IPS-11a (cell line): ENCODE data around the gene SMAD6.

Experiments used
- H3K4me3 ChIP-seq: one replicate; pipeline ENCODE4 v1.5.1; 2013; ENCODE audit warnings: low read depth, low read length, control low read depth

The SMAD6 gene

GRCh38 chr15:66702787-66703539, 927 bp downstream of the SMAD6 start:
- peak overlapping the region; percentile 47 for H3K4me3 ChIP-seq

- H3K4me3 ChIP-seq = peak overlapping the region; percentile 47
Observed at GRCh38 chr15:66703540-66703941, 1.5 kb downstream of the SMAD6 start.

DNA sequence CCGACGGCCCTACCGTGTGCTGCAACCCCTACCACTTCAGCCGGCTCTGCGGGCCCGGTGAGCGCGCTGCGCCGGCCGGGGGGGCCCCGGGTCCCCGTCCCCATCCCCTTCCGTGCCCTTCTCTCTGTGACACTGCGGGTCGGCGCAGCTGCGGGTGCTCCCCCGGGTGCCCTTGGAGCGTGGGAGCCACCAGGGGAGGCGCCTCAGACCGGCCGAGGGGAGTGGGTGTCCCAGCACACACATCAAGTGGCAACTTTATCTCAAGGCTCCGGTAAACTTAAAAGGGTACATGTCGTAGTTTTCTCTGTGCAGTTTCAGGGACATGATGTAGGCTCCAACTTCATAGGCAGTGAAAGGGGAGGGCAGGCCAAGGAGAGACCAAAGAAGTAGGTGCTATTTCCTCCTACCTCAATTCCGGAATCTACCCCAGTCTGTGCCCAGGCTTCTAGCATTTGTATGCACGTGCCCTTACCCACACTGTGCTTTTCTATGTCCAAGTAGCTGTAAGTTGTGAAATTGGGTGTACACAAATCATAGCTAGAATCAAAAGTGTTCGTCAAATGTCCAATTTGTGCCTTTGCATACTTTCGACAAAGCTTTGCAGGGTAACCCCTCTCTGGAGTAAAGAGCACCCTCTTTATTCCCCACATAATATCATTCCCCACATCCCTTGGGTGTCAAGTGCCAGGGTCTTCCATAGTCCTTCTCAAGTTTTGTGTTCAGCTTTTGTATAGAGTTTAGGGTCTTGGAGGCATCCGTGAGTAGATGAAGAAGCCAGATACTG, 2.2 kb downstream of the SMAD6 start:
- peak overlapping the region; percentile 47 for H3K4me3 ChIP-seq

- H3K4me3 ChIP-seq = no peak overlapping the region
Observed at GRCh38 chr15:66704803-66705153, 2.7 kb downstream of the SMAD6 start.

DNA sequence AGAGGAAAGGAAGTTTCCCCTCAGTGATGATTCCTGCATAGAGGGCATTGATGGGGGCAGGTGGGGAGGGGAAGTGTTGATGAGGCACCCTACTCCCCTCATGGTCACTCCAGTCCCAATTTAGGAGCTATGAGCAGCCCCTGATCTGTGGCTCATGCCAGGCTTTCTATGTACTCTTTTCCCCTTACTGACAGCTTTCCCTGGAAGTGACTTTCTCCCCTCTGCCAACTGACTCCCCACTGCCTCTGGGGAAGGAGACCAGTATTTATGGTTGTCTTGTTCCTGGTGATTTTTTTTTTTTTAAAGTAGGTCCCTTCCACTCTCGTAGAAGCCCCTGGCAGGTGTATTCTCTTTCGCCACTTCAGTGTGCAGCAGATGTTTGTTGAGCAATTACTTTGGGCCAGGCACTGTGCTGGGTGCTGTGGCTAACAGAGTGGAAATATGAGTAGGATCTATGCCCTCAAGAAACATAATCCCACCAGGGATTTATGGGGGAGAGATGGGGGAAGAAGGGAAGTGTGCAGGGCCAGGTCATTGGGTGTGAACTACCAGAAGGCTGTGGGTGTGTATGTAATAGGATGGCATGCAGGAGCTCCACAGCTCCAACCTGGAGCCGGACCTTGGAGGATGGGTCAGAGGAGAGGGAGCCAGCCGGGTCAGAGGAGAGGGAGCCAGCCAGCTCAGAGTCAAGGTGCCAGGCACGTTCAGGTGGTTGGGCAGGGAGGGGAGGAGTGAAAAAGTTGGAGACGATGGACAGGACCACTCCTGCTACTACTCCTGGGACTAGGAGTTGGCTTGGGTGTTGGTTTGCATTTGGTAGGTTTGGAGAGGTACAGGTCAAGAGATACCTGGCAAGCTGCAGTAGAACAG, 3.5 kb downstream of the SMAD6 start:
- H3K4me3 ChIP-seq = no peak overlapping the region

- no peak overlapping the region for H3K4me3 ChIP-seq
Observed at GRCh38 chr15:66706225-66706732, 4.2 kb downstream of the SMAD6 start.

- no peak overlapping the region for H3K4me3 ChIP-seq
Observed at GRCh38 chr15:66706840-66707239, 4.8 kb downstream of the SMAD6 start.

GRCh38 chr15:66707310-66708082, 5.5 kb downstream of the SMAD6 start:
- no peak overlapping the region for H3K4me3 ChIP-seq

DNA sequence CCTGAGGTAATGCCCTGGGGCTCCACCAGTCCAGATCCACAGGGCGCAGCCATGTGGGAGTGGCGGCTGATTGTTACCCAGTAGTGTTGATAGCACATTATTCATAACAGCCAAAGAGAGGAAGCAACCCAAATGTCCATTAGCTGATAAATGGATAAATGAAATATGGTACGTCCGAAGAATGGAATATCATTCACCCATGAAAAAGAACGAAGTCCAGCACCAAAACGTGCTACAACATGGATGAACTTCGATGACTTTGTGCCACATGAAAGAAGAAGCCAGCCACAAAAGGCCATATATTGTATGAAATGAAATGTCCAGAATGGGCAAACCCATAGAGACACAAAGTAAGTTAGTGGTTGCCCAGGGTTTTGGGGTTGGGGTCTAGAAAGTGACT, 6.4 kb downstream of the SMAD6 start:
- H3K4me3 ChIP-seq = no peak overlapping the region

- no peak overlapping the region for H3K4me3 ChIP-seq
Observed at GRCh38 chr15:66709884-66710283, 7.8 kb downstream of the SMAD6 start.

DNA sequence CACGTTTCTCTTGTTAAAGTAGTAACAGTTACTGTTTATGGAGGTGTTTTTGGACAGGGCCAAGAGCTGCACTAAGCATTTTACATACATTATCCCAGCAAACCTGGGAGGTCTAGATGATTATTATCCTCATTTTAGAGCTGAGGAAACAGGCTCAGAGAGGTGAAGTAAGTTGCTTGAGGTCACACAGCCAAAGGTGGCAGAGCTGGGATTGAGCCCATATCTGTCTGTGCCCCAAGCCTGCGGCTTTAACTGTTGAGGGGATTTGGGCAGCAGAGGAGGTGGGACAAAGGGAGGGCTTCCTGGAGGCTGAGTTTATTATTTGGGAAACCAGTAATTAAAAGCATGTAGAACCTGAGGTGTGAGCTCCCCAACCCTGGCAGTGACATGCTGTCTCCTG, 9.2 kb downstream of the SMAD6 start:
- H3K4me3 ChIP-seq = no peak overlapping the region

GRCh38 chr15:66711862-66712261, 9.8 kb downstream of the SMAD6 start:
- no peak overlapping the region for H3K4me3 ChIP-seq

DNA sequence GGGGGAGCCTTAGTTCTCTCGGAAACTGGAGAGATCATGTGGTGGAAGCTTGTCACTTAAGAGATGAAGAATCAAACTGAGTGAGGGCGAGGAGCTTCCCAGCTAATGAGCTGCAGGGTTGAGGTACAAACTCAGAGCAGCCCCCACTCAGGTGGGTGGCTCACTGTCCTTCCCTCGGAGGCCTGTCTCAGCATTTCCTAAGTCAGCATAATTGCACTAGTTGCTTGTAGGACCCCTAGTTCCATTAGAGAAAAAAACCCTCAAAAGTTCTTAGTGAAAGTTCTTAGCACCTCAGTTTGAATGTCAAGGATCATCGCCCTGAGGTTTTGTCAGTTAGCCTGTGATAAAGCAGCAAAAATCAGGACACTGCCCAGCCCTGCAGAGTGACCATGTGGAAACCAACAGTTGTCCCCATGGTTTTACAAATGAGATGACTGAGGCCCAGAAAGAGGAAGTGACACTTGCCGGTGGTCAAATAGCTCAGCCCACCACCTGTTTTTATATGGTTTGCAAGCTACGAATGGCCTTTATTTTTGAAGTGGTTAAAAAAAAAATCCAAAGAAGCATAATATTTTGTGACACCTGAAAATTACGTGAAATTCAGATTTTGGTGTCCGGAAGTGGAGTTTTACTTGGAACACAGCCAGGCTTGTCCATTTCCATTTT, 11.9 kb downstream of the SMAD6 start:
- H3K4me3 ChIP-seq = no peak overlapping the region

- no peak overlapping the region for H3K4me3 ChIP-seq
Observed at GRCh38 chr15:66714543-66714981, 12.5 kb downstream of the SMAD6 start.

DNA sequence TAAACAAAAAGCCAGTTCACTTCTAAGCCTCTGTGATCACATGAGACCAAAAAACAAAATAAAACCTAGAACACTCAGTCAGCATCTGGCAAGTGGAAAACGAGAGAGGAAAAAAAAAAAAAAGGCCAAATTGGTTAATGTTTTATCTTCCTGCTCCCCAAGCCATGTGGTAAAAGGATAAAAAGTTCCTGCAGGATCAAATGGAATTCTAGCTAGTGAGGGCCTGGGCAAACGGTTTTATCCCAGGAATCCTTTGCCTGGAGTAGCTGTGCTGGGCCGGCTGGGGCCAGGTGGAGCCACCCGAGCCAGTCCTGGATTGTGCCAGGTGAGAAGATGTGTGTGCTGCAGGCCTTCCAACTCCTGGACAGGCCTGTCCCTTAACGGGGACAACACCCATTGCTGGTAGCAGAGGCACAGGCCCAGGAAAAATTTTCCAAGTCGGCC, 13.2 kb downstream of the SMAD6 start:
- H3K4me3 ChIP-seq = no peak overlapping the region

DNA sequence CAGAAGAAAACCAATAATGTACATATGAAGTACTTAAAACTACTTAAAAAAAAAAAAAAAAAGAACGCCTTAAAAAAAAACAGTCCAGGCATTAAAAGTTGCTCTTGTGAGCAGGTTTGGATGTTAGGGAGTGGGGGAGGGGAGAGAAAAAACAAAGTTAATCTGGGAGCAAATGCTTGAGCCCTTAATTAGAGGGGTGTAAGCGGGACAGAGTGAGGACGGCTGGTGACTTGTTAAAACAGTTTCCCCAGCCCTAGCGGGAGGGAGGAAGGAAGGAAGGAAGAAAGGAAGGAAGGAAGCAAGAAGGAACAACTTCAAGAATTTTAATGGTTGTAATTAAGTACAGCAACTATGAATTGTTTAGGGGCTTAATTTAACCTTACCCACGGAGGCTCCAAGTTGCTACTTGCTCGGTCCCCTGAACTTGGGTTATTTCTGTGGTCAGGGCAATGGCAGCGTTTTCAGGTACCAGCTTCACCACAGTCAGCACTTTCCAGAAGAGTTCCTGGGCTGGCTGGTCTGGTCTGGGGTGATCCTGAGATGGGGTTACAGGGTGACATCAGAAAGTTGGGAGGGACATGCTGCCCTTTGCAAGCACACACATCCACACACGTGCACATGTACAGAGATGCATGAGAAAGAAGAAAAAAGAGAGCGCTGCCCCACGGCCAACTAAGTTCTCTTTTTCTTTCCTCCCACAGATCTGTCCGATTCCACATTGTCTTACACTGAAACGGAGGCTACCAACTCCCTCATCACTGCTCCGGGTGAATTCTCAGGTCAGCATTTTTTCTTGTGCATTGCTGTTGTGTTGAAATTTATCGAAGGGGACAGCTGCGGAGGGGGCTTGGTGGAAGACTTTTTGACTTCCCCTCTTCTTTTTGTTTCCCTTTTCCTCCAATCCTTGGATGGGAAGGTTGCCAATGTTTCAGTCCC, 14.0 kb downstream of the SMAD6 start:
- H3K4me3 ChIP-seq = no peak overlapping the region

GRCh38 chr15:66716656-66717020, 14.6 kb downstream of the SMAD6 start:
- H3K4me3 ChIP-seq = no peak overlapping the region

DNA sequence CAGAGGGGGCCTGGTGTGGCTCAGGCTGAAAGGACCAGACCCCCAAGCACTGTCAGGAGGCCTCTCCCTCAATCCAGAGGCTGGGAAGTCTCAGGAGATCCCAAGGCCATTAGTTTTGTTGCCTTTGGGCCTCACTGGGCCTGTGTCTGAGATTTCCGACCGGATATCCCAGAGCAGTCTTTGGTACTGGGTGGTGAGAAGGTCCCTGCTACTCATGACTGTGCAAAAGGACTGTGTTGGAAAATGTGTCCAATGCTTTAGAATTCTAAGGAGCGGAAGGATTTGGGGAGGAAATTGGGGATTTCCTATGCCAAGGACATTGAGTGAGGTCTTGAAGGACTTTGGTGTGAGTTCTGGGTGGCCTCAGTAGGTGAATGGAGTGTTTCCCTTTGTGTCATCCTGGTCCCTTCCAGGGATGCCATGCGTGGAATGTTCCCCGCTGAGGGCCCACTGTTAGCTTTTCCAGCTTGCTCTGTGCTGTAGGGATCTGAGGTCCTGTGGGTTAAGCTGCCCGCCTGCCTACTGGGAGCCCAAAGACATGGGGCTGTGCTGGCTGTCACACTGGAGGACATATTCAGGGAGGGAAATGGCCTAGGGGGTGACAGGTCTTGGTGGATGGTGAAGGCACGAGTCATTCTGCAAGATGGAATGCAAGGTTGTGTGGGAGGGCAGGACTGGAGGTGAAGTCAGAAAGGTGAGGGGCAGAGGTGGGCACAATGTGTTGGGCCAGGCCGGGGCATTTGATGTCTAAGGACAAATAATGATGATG, 16.4 kb downstream of the SMAD6 start:
- H3K4me3 ChIP-seq = no peak overlapping the region
